Measurements from ENCODE around the gene ACSM2A.
"Not testable (repeated sequence)": the region's sequence is repeated elsewhere in the genome, so short reads cannot be mapped to it uniquely, and the experiment has no call there.

Gene ACSM2A

DNA sequence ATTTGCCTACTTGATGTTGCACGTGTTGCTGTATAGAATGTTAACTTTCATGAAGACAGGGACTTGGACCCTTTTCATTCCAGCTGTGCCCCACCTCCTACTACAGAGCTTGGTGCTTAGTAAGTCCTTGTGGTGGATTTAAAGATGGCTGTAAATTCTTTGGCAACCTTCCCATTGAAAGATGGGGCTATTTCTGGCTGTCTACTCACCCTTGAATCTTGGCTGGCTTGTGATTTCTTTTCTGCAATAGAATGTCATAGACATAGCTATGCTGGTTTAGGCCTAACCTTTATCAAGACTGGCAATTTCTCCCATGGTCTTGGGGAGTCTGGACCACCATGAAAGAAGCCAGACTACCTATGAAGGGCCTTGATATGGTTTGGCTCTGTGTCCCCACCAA lies 59.0 kb downstream of the ACSM2A start:
- TF ChIP-seq, protein P1, sequence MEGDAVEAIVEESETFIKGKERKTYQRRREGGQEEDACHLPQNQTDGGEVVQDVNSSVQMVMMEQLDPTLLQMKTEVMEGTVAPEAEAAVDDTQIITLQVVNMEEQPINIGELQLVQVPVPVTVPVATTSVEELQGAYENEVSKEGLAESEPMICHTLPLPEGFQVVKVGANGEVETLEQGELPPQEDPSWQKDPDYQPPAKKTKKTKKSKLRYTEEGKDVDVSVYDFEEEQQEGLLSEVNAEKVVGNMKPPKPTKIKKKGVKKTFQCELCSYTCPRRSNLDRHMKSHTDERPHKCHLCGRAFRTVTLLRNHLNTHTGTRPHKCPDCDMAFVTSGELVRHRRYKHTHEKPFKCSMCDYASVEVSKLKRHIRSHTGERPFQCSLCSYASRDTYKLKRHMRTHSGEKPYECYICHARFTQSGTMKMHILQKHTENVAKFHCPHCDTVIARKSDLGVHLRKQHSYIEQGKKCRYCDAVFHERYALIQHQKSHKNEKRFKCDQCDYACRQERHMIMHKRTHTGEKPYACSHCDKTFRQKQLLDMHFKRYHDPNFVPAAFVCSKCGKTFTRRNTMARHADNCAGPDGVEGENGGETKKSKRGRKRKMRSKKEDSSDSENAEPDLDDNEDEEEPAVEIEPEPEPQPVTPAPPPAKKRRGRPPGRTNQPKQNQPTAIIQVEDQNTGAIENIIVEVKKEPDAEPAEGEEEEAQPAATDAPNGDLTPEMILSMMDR (IDR thresholded peaks at IDR 0.05; ENCODE audit: borderline replicate concordance, control extremely low read depth, extremely low read depth, insufficient read depth, missing control alignments): no peak
- in situ Hi-C loops (cut with MboI; ENCODE audit: low sequenced_read_pairs, unreplicated experiment): no loop called here
- DNase-seq (ENCODE audit: low spot score): no peak

DNA sequence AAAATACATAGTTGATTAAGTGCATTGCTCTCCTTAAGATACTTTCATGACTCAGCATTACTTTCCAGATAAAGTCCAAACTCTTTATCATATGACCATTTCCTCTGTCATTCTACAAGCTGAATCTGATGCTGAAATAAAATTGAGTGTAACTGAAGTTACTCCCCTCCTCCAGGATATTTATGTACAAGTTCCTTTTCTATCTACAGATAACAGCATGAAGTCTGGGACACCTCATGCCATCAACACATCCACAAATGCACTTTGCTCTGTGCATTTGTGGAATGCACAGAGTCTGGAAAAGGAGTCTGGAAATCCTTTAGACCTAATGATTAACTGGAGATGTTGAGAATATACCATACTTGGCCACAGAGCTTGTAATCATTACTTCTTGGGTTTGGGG lies 64.4 kb downstream of the ACSM2A start:
- no peak for DNase-seq (ENCODE audit: low spot score)
- TF ChIP-seq, protein P1 (IDR thresholded peaks at IDR 0.05; ENCODE audit: borderline replicate concordance, control extremely low read depth, extremely low read depth, insufficient read depth, missing control alignments): no peak
- in situ Hi-C loops (cut with MboI; ENCODE audit: low sequenced_read_pairs, unreplicated experiment): no loop called here

DNA sequence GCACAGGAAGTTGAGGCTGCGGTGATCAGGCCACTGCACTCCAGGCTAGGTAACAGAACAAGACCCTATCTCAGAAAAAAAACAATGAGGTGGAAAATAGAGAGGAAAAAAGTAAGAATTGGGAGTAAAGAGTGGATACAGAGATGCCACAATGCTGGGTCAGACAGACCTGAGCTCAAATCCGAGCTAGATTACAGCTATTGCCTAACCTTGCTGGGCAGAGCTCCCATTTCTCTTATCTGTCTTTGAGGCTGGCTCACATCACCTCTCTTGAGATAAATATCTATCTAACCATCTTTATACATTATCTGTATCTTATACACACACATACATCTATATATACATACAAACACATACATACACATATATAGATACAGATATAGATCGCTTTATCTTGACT lies 65.8 kb downstream of the ACSM2A start:
- DNase-seq (ENCODE audit: low spot score): no peak
- TF ChIP-seq, protein P1 (IDR thresholded peaks at IDR 0.05; ENCODE audit: borderline replicate concordance, control extremely low read depth, extremely low read depth, insufficient read depth, missing control alignments): no peak
- in situ Hi-C loops (cut with MboI; ENCODE audit: low sequenced_read_pairs, unreplicated experiment): no loop called here

DNA sequence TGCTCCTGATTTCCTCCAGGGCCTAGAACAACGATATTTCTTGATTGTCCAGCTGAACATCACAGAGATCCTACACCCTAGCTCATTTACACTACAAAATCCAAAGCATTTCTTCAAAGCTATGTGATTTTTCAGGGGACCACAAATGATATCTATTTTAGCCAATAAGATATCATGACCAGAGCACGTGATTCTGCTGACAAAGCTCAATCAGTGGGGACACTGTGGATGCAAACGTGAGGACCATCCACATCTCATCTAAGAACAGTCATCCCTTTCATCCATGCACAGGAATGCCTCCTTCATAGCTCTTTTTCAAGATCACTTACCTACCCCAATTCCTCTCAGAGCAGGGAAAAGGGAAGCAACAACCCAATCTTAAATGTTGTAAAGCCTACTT lies 67.9 kb downstream of the ACSM2A start:
- TF ChIP-seq, protein P1 (IDR thresholded peaks at IDR 0.05; ENCODE audit: borderline replicate concordance, control extremely low read depth, extremely low read depth, insufficient read depth, missing control alignments): no peak
- no peak for DNase-seq (ENCODE audit: low spot score)
- in situ Hi-C loops (cut with MboI; ENCODE audit: low sequenced_read_pairs, unreplicated experiment): no loop called here

DNA sequence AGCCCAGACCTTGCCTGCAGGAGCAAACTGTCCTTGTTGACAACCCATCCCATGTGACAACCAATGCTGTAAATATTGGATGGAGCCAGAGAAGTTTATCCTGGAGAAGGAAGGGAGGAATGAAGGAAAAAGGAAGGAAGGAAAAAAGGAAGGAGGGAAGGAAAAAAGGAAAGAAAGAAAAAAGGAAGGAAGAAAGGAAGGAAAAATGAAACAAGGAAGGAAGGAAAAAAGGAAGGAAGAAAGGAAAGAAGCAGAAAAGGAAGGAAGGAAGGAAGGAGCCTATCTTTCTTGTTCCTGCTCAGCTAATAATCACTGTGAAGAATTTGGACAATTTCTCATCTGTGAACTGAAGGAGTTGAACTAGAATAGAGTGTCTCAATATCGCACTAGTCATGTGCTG lies 68.8 kb downstream of the ACSM2A start:
- in situ Hi-C loops (cut with MboI; ENCODE audit: low sequenced_read_pairs, unreplicated experiment): no loop called here
- DNase-seq (ENCODE audit: low spot score): no peak
- TF ChIP-seq, protein P1 (IDR thresholded peaks at IDR 0.05; ENCODE audit: borderline replicate concordance, control extremely low read depth, extremely low read depth, insufficient read depth, missing control alignments): no peak

DNA sequence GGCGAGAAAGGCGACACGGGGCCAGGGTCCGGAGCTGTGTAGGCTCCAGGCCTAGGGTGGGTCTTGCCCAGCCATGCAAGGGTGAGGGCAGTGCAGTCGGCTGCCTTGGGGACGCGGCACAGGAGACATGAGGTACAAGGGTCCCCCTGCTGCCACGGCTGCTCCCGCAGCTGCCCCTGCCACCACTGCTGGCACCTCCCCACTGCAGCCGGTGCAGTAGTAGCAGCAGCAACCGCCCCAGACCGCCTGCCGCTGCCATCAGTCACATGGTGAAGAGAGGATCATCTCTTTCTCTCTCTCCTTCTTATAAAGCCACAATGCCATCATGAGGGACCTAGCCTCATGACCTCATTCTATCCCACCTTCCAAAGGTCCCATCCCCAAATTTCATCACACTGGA lies 80.5 kb downstream of the ACSM2A start:
- DNase-seq (ENCODE audit: low spot score); in situ Hi-C loops (cut with MboI; ENCODE audit: low sequenced_read_pairs, unreplicated experiment): not testable (repeated sequence)

DNA sequence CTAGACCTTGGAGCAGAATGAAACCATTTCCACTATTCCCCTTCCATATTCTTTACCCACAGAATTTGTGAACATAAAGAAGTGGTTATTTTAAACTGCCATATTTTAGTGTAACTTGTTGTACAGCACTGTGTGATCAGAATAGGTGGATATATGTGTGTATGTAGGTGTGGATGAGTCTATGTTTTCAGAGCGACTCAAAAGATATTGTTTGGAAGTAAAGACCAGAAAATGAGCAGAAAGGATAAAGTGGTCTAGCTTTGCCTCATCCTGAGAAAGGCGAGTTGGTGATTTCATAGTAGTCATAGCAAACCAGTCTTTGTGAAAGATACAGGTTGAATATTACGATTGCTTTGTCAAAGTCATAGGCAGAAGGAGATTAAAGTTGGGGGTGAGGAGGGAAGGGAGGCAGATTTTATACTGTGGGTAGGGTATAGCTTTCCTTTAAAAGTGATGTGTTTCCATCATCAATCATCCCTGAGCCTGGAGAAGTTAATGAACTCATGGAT lies 81.0 kb downstream of the ACSM2A start:
- DNase-seq (ENCODE audit: low spot score); in situ Hi-C loops (cut with MboI; ENCODE audit: low sequenced_read_pairs, unreplicated experiment): not testable (repeated sequence)

DNA sequence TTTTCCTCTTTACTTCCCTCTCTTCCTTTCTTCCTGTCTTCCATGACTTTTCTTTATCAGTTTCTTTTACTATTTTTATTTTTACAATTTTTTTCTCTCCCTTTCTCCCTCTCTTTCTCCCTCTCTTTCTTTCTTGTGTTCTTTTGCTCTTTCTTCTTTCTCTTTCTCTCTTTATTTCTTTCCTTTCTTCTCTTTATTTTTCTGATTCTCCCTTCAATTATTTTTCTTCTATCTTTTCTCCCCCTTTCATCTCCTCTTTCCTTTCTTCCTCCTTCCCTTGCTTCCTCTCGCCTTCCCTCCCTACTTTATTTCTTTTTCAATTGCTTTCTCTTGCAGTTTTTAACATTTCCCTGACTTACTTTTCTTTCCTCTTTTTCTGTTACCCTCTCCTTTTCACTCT lies 85.3 kb downstream of the ACSM2A start:
- in situ Hi-C loops (cut with MboI; ENCODE audit: low sequenced_read_pairs, unreplicated experiment); DNase-seq (ENCODE audit: low spot score): not testable (repeated sequence)
